GM21526 (cell line): ENCODE results near the gene ANKS1A.

Experiments used
- ATAC-seq: cut with Tn5 transposase; IDR thresholded peaks from one replicate; pipeline ENCODE4 v1.9.1; 2021; ENCODE audit warnings: moderate library complexity; ENCODE audit not compliant: unreplicated experiment, low FRiP score

ANKS1A gene

DNA sequence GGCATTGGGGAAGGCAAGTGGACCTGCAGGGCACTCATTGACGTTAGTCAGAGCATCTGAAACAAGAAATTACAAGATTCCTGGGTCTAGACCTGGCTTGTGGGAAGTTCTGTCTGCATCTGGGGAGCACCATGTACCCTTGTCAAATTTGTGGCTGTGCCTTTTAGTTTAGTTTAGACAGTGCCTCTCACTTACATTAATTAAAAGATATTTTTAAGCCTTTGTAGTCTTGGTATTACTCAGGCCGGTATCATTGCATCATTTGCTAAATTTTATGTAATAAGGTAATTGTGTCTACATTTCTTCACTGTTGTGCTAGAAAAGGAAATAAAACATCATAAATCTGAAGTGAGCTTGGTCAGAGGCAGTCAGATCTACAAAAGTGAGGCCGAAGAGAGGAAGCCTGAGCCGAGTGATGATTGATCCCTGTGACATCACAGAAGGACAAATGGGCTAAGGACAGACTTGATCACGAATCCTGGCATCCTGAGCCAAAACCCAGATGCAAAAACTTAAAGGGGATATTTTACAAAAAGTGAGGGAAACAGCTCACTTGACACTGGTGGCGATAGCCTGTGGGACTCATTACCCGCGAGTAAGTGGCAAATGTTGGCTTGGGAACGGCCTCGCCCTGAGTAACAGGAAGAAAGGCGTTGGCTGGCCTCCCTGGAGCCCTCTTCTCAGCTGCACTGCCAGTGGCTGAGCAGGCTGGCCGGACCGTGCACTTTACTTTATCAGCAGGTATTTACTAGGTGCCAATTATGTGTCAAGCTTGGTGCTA lies 145.5 kb downstream of the ANKS1A start:
- ATAC-seq = no peak

- ATAC-seq = no peak
These were observed 146.5 kb downstream of the ANKS1A start for GRCh38 chr6:35035481-35036030.

- ATAC-seq = no peak
These were observed 147.2 kb downstream of the ANKS1A start for GRCh38 chr6:35036059-35036827.

DNA sequence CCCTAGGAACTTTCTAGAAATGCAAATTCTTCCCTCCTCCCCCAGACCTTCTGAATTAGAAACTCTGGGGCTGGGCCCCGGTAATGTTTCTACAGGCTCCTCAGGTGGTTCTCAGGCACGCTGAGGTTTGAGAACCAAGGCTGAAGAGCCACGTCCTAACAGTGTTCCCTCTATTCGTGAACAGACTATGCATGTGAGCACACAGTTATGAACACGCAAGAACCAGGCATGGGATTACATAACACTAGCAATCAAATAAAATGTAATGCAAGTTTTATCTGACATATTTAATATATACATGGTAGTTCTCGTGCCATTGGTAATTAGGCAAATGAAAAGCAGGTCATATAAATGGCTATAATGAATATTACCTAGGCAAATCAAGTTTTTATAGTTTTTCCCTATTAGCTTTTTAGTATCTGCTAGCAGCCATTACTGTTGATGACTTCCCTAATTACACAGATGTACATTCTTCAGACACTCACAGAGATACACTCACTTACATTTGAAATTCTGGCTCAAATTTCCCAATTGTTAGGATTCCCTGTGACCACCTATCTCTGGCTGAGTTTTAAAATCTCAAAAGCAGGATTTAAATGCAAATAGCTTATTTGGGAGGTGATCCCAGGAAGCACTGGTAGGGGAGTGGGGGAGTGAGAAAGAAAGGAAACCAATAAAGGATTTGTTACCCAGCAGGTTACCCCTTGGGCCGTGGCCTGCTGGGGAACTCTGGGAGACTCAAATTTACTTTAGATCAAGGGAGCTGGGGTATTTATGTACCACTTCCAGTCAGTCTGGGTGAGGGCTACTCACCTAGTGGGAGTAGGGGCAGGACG lies 148.0 kb downstream of the ANKS1A start:
- ATAC-seq = no peak

GRCh38 chr6:35037664-35038038 lies 148.6 kb downstream of the ANKS1A start:
- ATAC-seq = no peak

- no peak for ATAC-seq
These were observed 149.0 kb downstream of the ANKS1A start for GRCh38 chr6:35038076-35038475.

DNA sequence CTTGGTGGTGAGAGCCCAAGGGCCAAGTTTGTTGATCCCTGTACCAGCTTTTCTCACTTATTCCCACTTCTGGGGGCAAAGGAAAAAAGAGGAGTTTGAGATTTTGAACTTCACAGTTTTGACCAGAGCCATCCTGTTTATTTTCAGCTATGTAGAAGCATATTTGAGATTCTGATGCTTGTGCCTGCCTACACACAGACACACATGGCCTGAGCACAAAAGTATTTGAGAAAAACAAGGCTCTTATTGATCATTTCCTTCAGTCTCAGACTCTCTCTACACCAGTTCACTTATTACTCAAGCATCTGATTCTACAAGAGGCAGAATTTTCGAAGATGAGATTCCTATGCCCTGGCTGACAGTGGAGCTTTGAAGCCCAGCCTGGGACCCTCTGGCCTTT lies 151.3 kb downstream of the ANKS1A start:
- no peak for ATAC-seq

DNA sequence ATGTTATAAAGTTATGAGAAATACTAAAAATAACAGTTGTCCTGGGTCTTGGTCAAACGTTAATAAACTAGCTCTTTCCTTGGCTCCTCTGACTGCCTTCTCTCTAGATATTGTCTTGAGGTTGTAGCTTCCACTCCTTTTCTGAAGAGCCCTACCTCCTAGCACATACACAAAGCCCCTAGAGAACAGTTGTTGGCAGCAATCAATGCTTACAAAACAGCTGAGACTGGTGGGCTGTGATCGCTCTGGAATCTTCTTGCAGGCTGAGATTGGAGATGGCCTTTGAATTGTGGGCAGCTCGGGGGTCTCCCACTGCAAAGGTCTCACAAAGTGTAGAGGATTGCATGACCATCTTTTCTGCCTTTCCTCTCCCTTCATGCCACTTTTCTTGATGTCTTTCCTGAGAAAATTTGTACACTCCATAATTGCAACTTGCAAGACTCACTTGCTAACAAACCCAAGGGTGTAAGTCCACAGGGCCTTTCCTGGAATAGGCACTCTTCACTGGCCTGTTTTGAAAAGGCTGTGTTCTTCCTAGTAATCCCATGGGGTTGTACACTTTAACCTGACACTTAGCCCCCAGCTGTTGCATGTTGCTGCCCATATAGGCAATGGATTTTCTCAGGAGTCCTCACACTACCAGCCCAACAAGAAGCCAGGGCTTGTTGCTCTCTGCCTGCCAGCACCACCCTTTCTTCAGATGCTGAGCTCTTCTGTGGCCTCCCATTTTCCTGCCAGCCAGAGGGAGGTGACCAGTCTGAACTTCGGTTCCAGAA lies 152.2 kb downstream of the ANKS1A start:
- no peak for ATAC-seq

- ATAC-seq = no peak
These were observed 153.2 kb downstream of the ANKS1A start for GRCh38 chr6:35042031-35042815.

DNA sequence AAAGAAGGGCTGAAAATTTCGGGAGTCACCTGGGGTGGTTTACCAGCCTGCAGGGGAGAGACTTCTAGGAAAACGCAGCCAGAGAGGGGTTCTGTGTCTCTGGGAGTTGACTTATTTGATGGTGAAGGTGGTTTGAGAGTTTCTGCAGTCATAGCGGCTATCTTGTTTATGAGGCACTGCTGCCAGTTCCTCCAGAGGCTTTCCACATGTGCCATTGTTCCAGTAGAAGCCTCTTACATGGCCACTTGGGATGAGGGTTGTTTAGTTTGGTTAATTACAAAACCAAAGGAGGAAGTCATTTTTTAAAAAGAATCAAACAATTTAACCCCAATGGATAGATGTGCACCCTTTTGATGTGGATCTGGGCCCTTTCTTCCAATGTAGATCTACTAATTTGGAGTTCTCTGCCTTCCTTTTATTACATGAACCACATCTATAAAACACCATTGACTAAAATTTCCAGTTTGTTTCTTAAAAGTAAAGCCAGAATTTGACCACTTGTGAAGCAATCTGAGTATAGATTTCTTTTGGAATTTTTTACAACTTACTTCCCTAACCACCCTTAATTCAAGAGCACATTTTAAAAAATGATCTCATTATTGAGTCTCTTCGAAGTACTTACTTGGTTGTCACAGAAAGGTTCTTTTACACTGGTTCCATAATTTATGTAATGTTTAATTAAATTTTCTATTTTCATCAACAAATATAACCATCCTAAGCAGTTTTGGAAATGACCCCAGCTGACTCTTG lies 154.5 kb downstream of the ANKS1A start:
- ATAC-seq = no peak

- no peak for ATAC-seq
These were observed 155.2 kb downstream of the ANKS1A start for GRCh38 chr6:35044145-35044745.

- no peak for ATAC-seq
These were observed 155.8 kb downstream of the ANKS1A start for GRCh38 chr6:35044761-35045421.

- no peak for ATAC-seq
These were observed 157.0 kb downstream of the ANKS1A start for GRCh38 chr6:35046103-35046502.

GRCh38 chr6:35046862-35047261 lies 157.8 kb downstream of the ANKS1A start:
- no peak for ATAC-seq

DNA sequence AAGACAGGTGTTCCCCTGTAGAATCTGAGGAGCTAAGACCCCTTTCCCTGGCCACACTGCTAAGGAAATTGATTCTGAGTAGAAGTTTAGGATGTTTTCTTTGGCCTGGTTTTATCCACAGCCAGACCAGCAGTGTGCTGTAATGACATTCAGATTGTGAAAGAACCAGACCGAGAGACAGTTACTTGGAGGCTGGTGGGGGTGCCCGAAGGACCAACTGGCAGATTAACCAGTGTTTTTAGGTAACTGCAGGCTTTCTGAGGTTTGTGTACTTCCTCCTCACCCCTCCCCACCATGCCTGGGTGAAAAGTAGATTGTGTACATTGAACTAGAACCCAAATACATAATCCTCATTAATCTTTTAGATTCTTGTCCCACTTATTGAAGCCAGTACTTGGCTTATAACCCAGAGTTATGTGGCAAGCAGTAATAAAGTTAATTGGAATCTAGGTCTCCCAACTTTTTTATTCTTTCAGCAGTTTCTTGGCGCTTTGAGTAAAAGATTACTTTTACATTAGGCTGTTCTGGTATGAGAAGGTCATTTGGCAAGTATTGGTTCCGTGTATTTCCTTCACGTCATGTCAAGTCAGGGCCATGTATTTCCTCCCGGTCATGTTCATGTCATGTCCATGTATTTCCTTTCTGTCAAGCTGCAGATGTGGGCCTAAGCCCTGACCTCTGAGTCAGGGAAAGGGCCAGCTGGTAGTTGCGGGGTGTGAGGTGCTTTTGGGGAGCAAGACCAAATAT lies 158.4 kb downstream of the ANKS1A start:
- no peak for ATAC-seq

- no peak for ATAC-seq
These were observed 159.1 kb downstream of the ANKS1A start for GRCh38 chr6:35048031-35048613.

GRCh38 chr6:35048631-35049083 lies 159.6 kb downstream of the ANKS1A start:
- no peak for ATAC-seq
